Thyroid gland (tissue), 4 donors: ENCODE results near the gene ADGRB3.

Source experiments
- POLR2A ChIP-seq, 2 donors: fragments of 450-650 bp; IDR thresholded peaks; one replicate each; pipeline ENCODE4 v1.6.1; 2017; ENCODE audit warnings: antibody characterized with exemption in 2 of 2, mild to moderate bottlenecking in 2 of 2, moderate library complexity in 1 of 2
- TF ChIP-seq, protein P1 (sequence below), 6 experiments: fragments of 200-600 bp in 3 of 6; fragments of 450-650 bp in 3 of 6; sonication (generic) in 3 of 6; IDR thresholded peaks; one replicate each; pipeline ENCODE4 v1.5.1; 2016 to 2019; ENCODE audit warnings: antibody characterized with exemption in 6 of 6, mild to moderate bottlenecking in 2 of 6, inconsistent platforms in 1 of 6, moderate library complexity in 1 of 6

DNA sequence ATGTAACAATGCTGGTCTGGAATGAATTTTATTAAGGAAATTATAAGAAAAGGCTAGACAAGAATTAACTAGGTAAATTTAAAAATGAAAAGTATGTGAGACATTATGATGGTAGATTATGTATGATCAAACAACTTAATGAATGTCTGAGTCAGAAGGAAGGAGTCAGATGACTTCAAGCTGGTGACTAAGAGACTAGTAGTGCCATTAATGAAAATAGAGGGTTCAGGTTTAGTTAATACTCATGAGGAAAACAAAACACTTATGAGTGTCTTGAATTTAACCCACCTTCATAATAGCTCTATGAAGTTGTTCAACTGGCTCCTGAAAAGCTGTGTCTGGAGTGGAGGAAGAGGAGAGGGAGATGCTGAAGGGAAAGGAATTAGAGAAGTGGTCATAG, 256.3 kb downstream of the ADGRB3 start:
- TF ChIP-seq, protein P1, sequence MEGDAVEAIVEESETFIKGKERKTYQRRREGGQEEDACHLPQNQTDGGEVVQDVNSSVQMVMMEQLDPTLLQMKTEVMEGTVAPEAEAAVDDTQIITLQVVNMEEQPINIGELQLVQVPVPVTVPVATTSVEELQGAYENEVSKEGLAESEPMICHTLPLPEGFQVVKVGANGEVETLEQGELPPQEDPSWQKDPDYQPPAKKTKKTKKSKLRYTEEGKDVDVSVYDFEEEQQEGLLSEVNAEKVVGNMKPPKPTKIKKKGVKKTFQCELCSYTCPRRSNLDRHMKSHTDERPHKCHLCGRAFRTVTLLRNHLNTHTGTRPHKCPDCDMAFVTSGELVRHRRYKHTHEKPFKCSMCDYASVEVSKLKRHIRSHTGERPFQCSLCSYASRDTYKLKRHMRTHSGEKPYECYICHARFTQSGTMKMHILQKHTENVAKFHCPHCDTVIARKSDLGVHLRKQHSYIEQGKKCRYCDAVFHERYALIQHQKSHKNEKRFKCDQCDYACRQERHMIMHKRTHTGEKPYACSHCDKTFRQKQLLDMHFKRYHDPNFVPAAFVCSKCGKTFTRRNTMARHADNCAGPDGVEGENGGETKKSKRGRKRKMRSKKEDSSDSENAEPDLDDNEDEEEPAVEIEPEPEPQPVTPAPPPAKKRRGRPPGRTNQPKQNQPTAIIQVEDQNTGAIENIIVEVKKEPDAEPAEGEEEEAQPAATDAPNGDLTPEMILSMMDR (IDR thresholded peaks at IDR 0.05), result no peak
- no peak for TF ChIP-seq POLR2A (IDR thresholded peaks at IDR 0.05)
